22Rv1 (cell line): Measurements from ENCODE around the gene KIF6.

Source experiments
- CTCF ChIP-seq: fragments of 450-650 bp; IDR thresholded peaks from 2 replicates; pipeline ENCODE4 v1.5.1; 2017; ENCODE audit warnings: mild to moderate bottlenecking
- ZFX ChIP-seq: fragments of 450-650 bp; IDR thresholded peaks from 2 replicates; pipeline ENCODE4 v1.6.1; 2017; ENCODE audit warnings: antibody characterized with exemption, borderline replicate concordance

- TF ChIP-seq CTCF (no peak), ZFX (no peak)
Measured at GRCh38 chr6:39446909-39447308, 278.3 kb downstream of the KIF6 start.
